DOHH2 (cell line): ENCODE data around the gene SUB1.
"Not testable (repeated sequence)": the region's sequence is repeated elsewhere in the genome, so short reads cannot be mapped to it uniquely, and the experiment has no call there.

Source experiments
- H3F3A ChIP-seq: fragments of 200-600 bp; sonication (generic), shearing (Covaris generic); 2 replicates; pipeline ENCODE4 v1.6.0; 2016; ENCODE audit warnings: antibody characterized with exemption, mild to moderate bottlenecking; ENCODE audit not compliant: control insufficient read depth, insufficient read depth
- H3K27ac ChIP-seq: fragments of 200-600 bp; sonication (generic); 2 replicates; pipeline ENCODE4 v1.5.1; 2014; ENCODE audit warnings: low read depth, mild to moderate bottlenecking, low read length, moderate library complexity
- H3K27me3 ChIP-seq: fragments of 200-600 bp; sonication (generic); 2 replicates; pipeline ENCODE4 v1.6.1; 2014; ENCODE audit warnings: mild to moderate bottlenecking, low read length, mixed read lengths; ENCODE audit not compliant: control insufficient read depth
- H3K36me3 ChIP-seq: fragments of 200-600 bp; sonication (generic); 2 replicates; pipeline ENCODE4 v1.6.1; 2014; ENCODE audit warnings: mild to moderate bottlenecking, low read length, moderate library complexity, mixed read lengths; ENCODE audit not compliant: control insufficient read depth
- H3K4me1 ChIP-seq: fragments of 200-600 bp; sonication (generic); 2 replicates; pipeline ENCODE4 v1.6.1; 2014; ENCODE audit warnings: mild to moderate bottlenecking, low read length, mixed read lengths; ENCODE audit not compliant: control insufficient read depth
- H3K4me2 ChIP-seq: fragments of 200-600 bp; sonication (generic); 2 replicates; pipeline ENCODE4 v1.6.0; 2014; ENCODE audit warnings: mild to moderate bottlenecking, low read length, moderate library complexity
- H3K4me3 ChIP-seq: fragments of 200-600 bp; sonication (generic); 2 replicates; pipeline ENCODE4 v1.5.1; 2014; ENCODE audit warnings: mild to moderate bottlenecking, low read length, mixed read lengths
- H3K79me2 ChIP-seq: fragments of 200-600 bp; sonication (generic); 2 replicates; pipeline ENCODE4 v1.6.1; 2014; ENCODE audit warnings: mild to moderate bottlenecking, low read length, mixed read lengths; ENCODE audit not compliant: control insufficient read depth
- H3K9me2 ChIP-seq: fragments of 200-600 bp; sonication (generic); replicated peaks from 2 replicates; pipeline ENCODE4 v1.6.1; 2014; ENCODE audit warnings: mild to moderate bottlenecking, low read length, mixed read lengths; ENCODE audit not compliant: control insufficient read depth
- H3K9me3 ChIP-seq: fragments of 200-600 bp; sonication (generic); 2 replicates; pipeline ENCODE4 v1.6.1; 2014; ENCODE audit warnings: antibody characterized with exemption, low read length, mixed read lengths; ENCODE audit not compliant: control insufficient read depth, insufficient read depth
- H4K20me1 ChIP-seq: fragments of 200-600 bp; sonication (generic); 2 replicates; pipeline ENCODE4 v1.6.0; 2014; ENCODE audit warnings: low read depth, mild to moderate bottlenecking, antibody characterized with exemption, low read length, moderate library complexity; ENCODE audit not compliant: control insufficient read depth, insufficient read depth
- EZH2phosphoT487 ChIP-seq: fragments of 200-600 bp; sonication (generic); IDR thresholded peaks from 2 replicates; pipeline ENCODE4 v1.6.1; 2017; ENCODE audit warnings: borderline replicate concordance, mild to moderate bottlenecking, antibody characterized with exemption, low read length, moderate library complexity, mixed read lengths
- TF ChIP-seq, protein P1 (sequence below): fragments of 200-600 bp; sonication (generic); IDR thresholded peaks from one replicate; pipeline ENCODE4 v1.5.1; 2014; ENCODE audit warnings: antibody characterized with exemption, mild to moderate bottlenecking, low read depth, low read length; ENCODE audit not compliant: poor library complexity, severe bottlenecking

SUB1 gene

GRCh38 chr5:32551865-32552264 lies 33.5 kb upstream of the SUB1 start:
- Histone ChIP-seq H3K36me3 (no peaks in the 10 kb centered on the region), H3K27me3 (peaks cover 3% of the 10 kb centered on the region; the same call in 1 of the 2 replicates), H4K20me1 (no peaks in the 10 kb centered on the region), H3K27ac (no peak overlapping the region), H3K4me3 (no peak overlapping the region), H3K9me3 (peaks cover 7% of the 10 kb centered on the region; the same call in 1 of the 2 replicates), H3K79me2 (no peaks in the 10 kb centered on the region), H3K4me1 (no peaks in the 10 kb centered on the region), H3K9me2 (no peaks in the 10 kb centered on the region), H3F3A (no peaks in the 10 kb centered on the region), H3K4me2 (no peak overlapping the region)
- TF ChIP-seq, protein P1, sequence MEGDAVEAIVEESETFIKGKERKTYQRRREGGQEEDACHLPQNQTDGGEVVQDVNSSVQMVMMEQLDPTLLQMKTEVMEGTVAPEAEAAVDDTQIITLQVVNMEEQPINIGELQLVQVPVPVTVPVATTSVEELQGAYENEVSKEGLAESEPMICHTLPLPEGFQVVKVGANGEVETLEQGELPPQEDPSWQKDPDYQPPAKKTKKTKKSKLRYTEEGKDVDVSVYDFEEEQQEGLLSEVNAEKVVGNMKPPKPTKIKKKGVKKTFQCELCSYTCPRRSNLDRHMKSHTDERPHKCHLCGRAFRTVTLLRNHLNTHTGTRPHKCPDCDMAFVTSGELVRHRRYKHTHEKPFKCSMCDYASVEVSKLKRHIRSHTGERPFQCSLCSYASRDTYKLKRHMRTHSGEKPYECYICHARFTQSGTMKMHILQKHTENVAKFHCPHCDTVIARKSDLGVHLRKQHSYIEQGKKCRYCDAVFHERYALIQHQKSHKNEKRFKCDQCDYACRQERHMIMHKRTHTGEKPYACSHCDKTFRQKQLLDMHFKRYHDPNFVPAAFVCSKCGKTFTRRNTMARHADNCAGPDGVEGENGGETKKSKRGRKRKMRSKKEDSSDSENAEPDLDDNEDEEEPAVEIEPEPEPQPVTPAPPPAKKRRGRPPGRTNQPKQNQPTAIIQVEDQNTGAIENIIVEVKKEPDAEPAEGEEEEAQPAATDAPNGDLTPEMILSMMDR = no peak
- TF ChIP-seq EZH2phosphoT487 = no peak

DNA sequence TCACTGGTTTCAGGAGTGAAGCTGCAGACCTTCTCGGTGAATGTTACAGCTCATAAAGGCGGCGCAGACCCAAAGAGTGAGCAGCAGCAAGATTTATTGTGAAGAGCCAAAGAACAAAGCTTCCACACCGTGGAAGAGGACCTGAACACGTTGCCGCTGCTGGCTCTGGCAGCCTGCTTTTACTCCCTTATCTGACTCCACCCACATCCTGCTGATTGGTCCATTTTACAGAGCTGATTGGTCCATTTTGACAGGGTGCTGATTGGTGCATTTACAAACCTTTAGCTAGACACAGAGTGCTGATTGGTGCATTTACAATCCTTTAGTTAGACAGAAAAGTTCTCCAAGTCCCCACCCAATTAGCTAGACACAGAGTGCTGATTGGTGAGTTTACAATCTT lies 32.9 kb upstream of the SUB1 start:
- not testable (repeated sequence) for H3K9me2 ChIP-seq, H3K79me2 ChIP-seq

DNA sequence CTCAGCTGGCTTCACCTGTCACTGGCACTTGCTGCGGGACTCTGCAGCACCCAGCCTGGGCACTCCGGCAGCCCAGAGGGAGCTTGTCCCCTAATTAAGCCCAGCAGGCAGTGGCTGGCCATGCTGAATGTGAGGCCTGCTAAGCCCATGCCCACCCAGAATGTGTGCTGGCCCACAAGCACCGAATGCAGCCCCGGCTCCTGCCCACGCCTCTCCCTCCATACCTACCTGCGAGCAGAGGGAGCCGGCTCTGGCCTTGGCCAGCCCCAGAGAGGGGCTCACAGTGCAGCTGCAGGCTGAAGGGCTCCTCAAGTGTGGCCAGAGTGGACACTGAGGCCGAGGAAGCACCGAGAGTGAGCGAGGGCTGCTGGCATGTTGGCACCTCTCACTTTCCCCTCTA lies 32.4 kb upstream of the SUB1 start:
- no peaks in the 10 kb centered on the region for H3K36me3 ChIP-seq
- H3K9me3 ChIP-seq = peaks cover 7% of the 10 kb centered on the region; the same call in 1 of the 2 replicates
- TF ChIP-seq EZH2phosphoT487 = no peak
- TF ChIP-seq, protein P1 = no peak
- no peaks in the 10 kb centered on the region for H3K9me2 ChIP-seq
- no peaks in the 10 kb centered on the region for H3F3A ChIP-seq
- no peaks in the 10 kb centered on the region for H3K4me1 ChIP-seq
- H3K79me2 ChIP-seq = no peaks in the 10 kb centered on the region
- no peak overlapping the region for H3K4me2 ChIP-seq
- H3K27me3 ChIP-seq = no peaks in the 10 kb centered on the region
- H3K27ac ChIP-seq = no peak overlapping the region
- no peaks in the 10 kb centered on the region for H4K20me1 ChIP-seq
- H3K4me3 ChIP-seq = no peak overlapping the region

More for the DNA sequence above, 32.9 kb upstream of the SUB1 start:
- not testable (repeated sequence) for H4K20me1 ChIP-seq, H3K4me2 ChIP-seq, H3K9me3 ChIP-seq, H3K27me3 ChIP-seq, H3K36me3 ChIP-seq, H3F3A ChIP-seq, H3K4me3 ChIP-seq, H3K27ac ChIP-seq, H3K4me1 ChIP-seq

GRCh38 chr5:32554181-32554780 lies 31.1 kb upstream of the SUB1 start:
- not testable (repeated sequence) for H3K27ac ChIP-seq, H4K20me1 ChIP-seq, H3K9me2 ChIP-seq, H3K79me2 ChIP-seq, H3K4me2 ChIP-seq, H3F3A ChIP-seq, H3K4me3 ChIP-seq, H3K36me3 ChIP-seq, H3K9me3 ChIP-seq, H3K4me1 ChIP-seq, H3K27me3 ChIP-seq

DNA sequence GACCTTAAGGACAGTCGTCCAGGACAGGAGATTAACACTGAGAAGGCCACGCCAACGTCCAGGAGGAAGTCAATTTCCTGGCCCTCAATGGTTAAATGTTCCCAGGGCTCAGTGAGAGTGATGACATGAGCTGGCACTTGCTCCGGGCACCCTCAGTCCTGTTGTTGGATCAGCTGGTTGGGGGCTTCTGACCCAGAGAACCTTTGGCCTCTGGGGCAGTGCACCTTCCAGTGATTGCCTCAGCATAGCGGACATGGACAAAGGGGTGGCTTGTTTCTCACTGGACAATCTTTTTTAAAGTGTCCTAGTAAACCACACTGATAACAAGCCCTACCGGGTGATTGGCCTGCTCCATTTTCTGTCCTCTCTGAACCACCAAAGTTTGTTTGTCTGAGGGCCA lies 28.8 kb upstream of the SUB1 start:
- not testable (repeated sequence) for H3K36me3 ChIP-seq, H3K4me2 ChIP-seq, H3K4me3 ChIP-seq

More for the DNA sequence above, 28.8 kb upstream of the SUB1 start:
- H4K20me1 ChIP-seq, H3K27me3 ChIP-seq, H3K9me2 ChIP-seq, H3K27ac ChIP-seq, H3F3A ChIP-seq, H3K4me1 ChIP-seq, H3K9me3 ChIP-seq, H3K79me2 ChIP-seq: not testable (repeated sequence)
